Right lobe of liver (tissue), 4 donors: ENCODE data around the gene GCAT.

ENCODE experiments used
- CTCF ChIP-seq, 4 donors: fragments of 200-600 bp in 3 of 4; fragments of 450-650 bp in 1 of 4; IDR thresholded peaks; one replicate each; pipeline versions ENCODE4 v1.5.1 to v1.8.0; 2016 to 2022; ENCODE audit warnings: antibody characterized with exemption in 4 of 4, mild to moderate bottlenecking in 2 of 4
- POLR2A ChIP-seq: fragments of 450-650 bp; IDR thresholded peaks from one replicate; pipeline ENCODE4 v1.6.1; 2017; ENCODE audit warnings: antibody characterized with exemption, mild to moderate bottlenecking
- donor health status: DM: no; HTN: no; CAD: no.
- donor health status: DM: no; HTN: no; CAD: no.
- donor health status: DM: no; HTN: yes; CAD: no.

- TF ChIP-seq CTCF (IDR thresholded peaks at IDR 0.05) (peak in 1 of 4 donors; percentile 6), POLR2A (no peak)
Measured at GRCh38 chr22:37832022-37832857, 24.5 kb downstream of the GCAT start.
